K562 (cell line): ENCODE data around the gene APCDD1L.

Experiments
- ATF1 ChIP-seq, 2 experiments: fragments of 450-650 bp in 1 of 2; IDR thresholded peaks; 2 replicates each; pipeline ENCODE4 v1.6.1; 2016; ENCODE audit warnings: missing compliant biosample characterization in 1 of 2, missing genetic modification characterization in 1 of 2
- CTCF ChIP-seq, 3 experiments: IDR thresholded peaks in 2 of 3; conservative IDR thresholded peaks in 1 of 3; 2 replicates each; pipeline ENCODE4 v1.5.1; 2011 to 2012; ENCODE audit warnings: low read length in 3 of 3, mild to moderate bottlenecking in 3 of 3, control low read depth in 2 of 3, improper control_type of control experiment in 1 of 3, inconsistent platforms in 1 of 3, low read depth in 1 of 3, mixed read lengths in 1 of 3, moderate library complexity in 1 of 3; ENCODE audit not compliant: insufficient read depth in 2 of 3
- L3MBTL2 ChIP-seq: fragments of 450-650 bp; IDR thresholded peaks from 2 replicates; pipeline ENCODE4 v1.6.1; 2016; ENCODE audit warnings: mild to moderate bottlenecking, moderate library complexity
- MAFF ChIP-seq: IDR thresholded peaks from 2 replicates; pipeline ENCODE4 v1.6.1; 2012; ENCODE audit warnings: low read length, improper control_type of control experiment
- SREBF1 ChIP-seq: fragments of 150-350 bp; IDR thresholded peaks from 2 replicates; pipeline ENCODE4 v1.6.1; 2014; ENCODE audit warnings: antibody characterized with exemption, low read depth, low read length, borderline replicate concordance

- no peak for TF ChIP-seq L3MBTL2
- TF ChIP-seq MAFF = no peak
- no peak for TF ChIP-seq CTCF (IDR thresholded peaks at IDR 0.05 in 2 of 3, conservative IDR thresholded peaks at IDR 0.05 in 1 of 3; ENCODE audit: insufficient read depth in 2 of 3, low read depth in 1 of 3, low read length in 3 of 3)
- no peak for TF ChIP-seq SREBF1
- TF ChIP-seq ATF1 (CRISPR knock-in tag; IDR thresholded peaks at IDR 0.05) = no peak
- no peak for TF ChIP-seq ATF1 (tag; IDR thresholded peaks at IDR 0.05)
These were observed 7.5 kb upstream of the APCDD1L start for GRCh38 chr20:58522666-58523065.
